GM12891 (cell line): Measurements from ENCODE around the gene CD22.

ENCODE experiments used
- POLR2A ChIP-seq: IDR thresholded peaks from 2 replicates; pipeline ENCODE4 v1.6.1; 2011; ENCODE audit warnings: low read depth, low read length, control low read depth
- POLR2AphosphoS5 ChIP-seq: IDR thresholded peaks from 2 replicates; pipeline ENCODE4 v1.6.1; 2011; ENCODE audit warnings: low read depth, low read length, control low read depth
- POU2F2 ChIP-seq: IDR thresholded peaks from 2 replicates; pipeline ENCODE4 v1.6.1; 2011; ENCODE audit warnings: low read depth, mild to moderate bottlenecking, control low read depth, low read length, moderate library complexity
- SPI1 ChIP-seq: IDR thresholded peaks from 2 replicates; pipeline ENCODE4 v1.6.1; 2011; ENCODE audit warnings: low read depth, low read length, control low read depth
- TAF1 ChIP-seq: IDR thresholded peaks from 2 replicates; pipeline ENCODE4 v1.6.1; 2011; ENCODE audit warnings: low read depth, low read length, control low read depth

DNA sequence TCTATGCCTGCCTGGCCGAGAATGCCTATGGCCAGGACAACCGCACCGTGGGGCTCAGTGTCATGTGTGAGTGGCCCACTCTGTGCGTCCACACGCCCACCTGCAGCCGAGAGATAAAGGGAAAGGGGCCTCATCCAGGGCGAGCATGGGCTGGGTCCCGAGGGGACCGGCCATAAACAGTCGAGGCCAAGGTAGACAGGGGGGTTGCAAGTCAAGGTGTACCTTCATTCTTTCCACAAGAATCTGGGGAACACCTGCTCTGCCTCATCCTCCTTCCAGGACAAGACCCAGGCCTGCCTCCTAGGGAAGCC is 28.7 kb upstream of the CD22 start:
- TF ChIP-seq POU2F2 (no peak), TAF1 (no peak), SPI1 (no peak), POLR2A (no peak), POLR2AphosphoS5 (no peak)
